ENCODE data around the gene MAFG. TPM values are rescaled to one million over a fixed set of nuclear protein-coding genes. Genes with fewer than 3 reads are reported as not detected.

MAFG gene
- total and polyA plus RNA-seq, 2 of the 13 experiments (the other 11 are each of a cell fraction or from before 2014, with no cell fraction given): 14.5 to 20.0 TPM

DNA sequence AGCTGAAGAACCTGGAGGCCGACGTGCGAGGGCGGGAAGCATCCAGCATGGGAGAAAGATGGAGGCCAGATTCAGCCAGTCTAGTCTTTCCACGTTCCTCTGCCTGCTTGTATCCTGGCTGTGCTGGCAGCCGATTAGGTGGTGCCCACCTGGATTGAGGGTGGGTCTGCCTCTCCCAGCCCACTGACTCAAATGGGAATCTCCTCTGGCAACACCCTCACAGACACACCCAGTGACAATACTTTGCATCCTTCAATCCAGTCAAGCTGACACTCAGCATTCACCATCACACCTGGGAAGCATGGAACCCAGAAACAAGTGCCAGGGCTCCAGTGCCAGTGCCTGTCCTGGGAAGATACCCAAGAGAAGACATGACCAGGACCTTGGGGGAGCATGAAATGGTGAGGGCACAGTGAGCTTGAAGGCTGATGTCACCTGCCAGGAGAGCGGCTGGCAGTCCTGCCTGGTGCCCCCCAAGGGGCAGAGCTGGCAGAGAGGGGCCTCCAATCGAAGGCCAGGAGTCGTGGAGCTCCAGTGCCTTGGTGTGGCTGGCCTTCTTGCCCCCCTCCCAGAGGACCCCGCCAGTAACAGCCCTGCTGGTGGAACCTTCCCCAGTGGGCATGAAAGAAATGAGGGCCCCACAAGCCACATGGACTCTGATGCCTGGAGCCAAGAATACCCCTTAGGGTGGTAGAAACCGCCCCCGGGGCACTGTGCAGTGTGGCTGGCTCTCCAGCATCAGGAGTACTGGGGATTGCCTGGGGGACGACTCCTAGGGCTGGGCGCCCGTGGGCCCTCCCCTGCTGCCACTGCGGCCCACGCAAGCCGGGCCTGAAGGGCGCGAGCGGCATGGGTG is 26.1 kb downstream of the MAFG start (continued):
- TF ChIP-seq, protein P1, sequence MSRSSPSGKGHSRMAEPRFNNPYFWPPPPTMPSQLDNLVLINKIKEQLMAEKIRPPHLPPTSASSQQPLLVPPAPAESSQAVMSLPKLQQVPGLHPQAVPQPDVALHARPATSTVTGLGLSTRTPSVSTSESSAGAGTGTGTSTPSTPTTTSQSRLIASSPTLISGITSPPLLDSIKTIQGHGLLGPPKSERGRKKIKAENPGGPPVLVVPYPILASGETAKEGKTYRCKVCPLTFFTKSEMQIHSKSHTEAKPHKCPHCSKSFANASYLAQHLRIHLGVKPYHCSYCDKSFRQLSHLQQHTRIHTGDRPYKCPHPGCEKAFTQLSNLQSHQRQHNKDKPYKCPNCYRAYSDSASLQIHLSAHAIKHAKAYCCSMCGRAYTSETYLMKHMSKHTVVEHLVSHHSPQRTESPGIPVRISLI (CRISPR knock-in tag; IDR thresholded peaks at IDR 0.05; ENCODE audit: borderline replicate concordance): no peak
- no peak for TF ChIP-seq ZNF496 (CRISPR knock-in tag; IDR thresholded peaks at IDR 0.05; ENCODE audit: insufficient replicate concordance)
- TF ChIP-seq ZNF749 (CRISPR knock-in tag; IDR thresholded peaks at IDR 0.05; ENCODE audit: borderline replicate concordance): no peak
- TF ChIP-seq, protein P2, sequence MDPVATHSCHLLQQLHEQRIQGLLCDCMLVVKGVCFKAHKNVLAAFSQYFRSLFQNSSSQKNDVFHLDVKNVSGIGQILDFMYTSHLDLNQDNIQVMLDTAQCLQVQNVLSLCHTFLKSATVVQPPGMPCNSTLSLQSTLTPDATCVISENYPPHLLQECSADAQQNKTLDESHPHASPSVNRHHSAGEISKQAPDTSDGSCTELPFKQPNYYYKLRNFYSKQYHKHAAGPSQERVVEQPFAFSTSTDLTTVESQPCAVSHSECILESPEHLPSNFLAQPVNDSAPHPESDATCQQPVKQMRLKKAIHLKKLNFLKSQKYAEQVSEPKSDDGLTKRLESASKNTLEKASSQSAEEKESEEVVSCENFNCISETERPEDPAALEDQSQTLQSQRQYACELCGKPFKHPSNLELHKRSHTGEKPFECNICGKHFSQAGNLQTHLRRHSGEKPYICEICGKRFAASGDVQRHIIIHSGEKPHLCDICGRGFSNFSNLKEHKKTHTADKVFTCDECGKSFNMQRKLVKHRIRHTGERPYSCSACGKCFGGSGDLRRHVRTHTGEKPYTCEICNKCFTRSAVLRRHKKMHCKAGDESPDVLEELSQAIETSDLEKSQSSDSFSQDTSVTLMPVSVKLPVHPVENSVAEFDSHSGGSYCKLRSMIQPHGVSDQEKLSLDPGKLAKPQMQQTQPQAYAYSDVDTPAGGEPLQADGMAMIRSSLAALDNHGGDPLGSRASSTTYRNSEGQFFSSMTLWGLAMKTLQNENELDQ (CRISPR knock-in tag; IDR thresholded peaks at IDR 0.05; ENCODE audit: borderline replicate concordance): no peak
- no peak for TF ChIP-seq RAD51 (IDR thresholded peaks at IDR 0.05; ENCODE audit: borderline replicate concordance)
- TF ChIP-seq NFKBIZ (CRISPR knock-in tag; IDR thresholded peaks at IDR 0.05): no peak
- no peak for TF ChIP-seq ERF (CRISPR knock-in tag; IDR thresholded peaks at IDR 0.05)
- TF ChIP-seq STAT5B (CRISPR knock-in tag; IDR thresholded peaks at IDR 0.05): no peak
- no peak for TF ChIP-seq ZNF260 (CRISPR knock-in tag; IDR thresholded peaks at IDR 0.05; ENCODE audit: borderline replicate concordance, low read depth)
- TF ChIP-seq ZNF317 (CRISPR knock-in tag; IDR thresholded peaks at IDR 0.05): no peak
- no peak for TF ChIP-seq RBFOX2 (IDR thresholded peaks at IDR 0.05; ENCODE audit: low read depth, low read length)
- TF ChIP-seq, protein P3, sequence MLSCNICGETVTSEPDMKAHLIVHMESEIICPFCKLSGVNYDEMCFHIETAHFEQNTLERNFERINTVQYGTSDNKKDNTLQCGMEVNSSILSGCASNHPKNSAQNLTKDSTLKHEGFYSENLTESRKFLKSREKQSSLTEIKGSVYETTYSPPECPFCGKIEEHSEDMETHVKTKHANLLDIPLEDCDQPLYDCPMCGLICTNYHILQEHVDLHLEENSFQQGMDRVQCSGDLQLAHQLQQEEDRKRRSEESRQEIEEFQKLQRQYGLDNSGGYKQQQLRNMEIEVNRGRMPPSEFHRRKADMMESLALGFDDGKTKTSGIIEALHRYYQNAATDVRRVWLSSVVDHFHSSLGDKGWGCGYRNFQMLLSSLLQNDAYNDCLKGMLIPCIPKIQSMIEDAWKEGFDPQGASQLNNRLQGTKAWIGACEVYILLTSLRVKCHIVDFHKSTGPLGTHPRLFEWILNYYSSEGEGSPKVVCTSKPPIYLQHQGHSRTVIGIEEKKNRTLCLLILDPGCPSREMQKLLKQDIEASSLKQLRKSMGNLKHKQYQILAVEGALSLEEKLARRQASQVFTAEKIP (CRISPR knock-in tag; IDR thresholded peaks at IDR 0.05; ENCODE audit: borderline replicate concordance): no peak
- no peak for TF ChIP-seq RARG (CRISPR knock-in tag; IDR thresholded peaks at IDR 0.05; ENCODE audit: low read depth)
- TF ChIP-seq PCBP2 (optimal IDR thresholded peaks at IDR 0.05; ENCODE audit: low read depth, low read length, poor library complexity, severe bottlenecking): no peak
- no peak for TF ChIP-seq ZNF10 (CRISPR knock-in tag; IDR thresholded peaks at IDR 0.05; ENCODE audit: borderline replicate concordance, low read depth)
- TF ChIP-seq JARID2 (CRISPR knock-in tag; IDR thresholded peaks at IDR 0.05; ENCODE audit: insufficient replicate concordance): no peak
- no peak for TF ChIP-seq TBP (CRISPR knock-in tag; IDR thresholded peaks at IDR 0.05)
- TF ChIP-seq, protein P4, sequence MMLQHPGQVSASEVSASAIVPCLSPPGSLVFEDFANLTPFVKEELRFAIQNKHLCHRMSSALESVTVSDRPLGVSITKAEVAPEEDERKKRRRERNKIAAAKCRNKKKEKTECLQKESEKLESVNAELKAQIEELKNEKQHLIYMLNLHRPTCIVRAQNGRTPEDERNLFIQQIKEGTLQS (CRISPR knock-in tag; IDR thresholded peaks at IDR 0.05): no peak
- 0 out of 2 replicates have a peak, but pooled peaks have one; percentile 10 for TF ChIP-seq POLR2AphosphoS5 (IDR thresholded peaks at IDR 0.05; ENCODE audit: low read depth, low read length)
- TF ChIP-seq, protein P5, sequence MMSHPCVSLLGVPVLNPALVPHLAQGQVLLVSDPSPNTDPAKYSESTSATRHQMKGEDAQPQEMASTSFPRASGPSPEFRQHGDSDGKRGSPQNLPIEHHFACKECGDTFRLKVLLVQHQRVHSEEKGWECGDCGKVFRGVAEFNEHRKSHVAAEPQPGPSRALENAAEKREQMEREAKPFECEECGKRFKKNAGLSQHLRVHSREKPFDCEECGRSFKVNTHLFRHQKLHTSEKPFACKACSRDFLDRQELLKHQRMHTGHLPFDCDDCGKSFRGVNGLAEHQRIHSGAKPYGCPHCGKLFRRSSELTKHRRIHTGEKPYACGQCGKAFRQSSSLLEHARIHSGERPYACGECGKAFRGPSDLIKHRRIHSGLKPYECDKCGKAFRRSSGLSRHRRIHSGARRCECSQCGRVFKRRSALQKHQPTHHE (CRISPR knock-in tag; IDR thresholded peaks at IDR 0.05; ENCODE audit: borderline replicate concordance): no peak
- no peak for TF ChIP-seq ZNF766 (CRISPR knock-in tag; IDR thresholded peaks at IDR 0.05; ENCODE audit: borderline replicate concordance)
- TF ChIP-seq SAP130 (CRISPR knock-in tag; IDR thresholded peaks at IDR 0.05; ENCODE audit: low read depth): no peak; the same call in 1 of the 2 replicates
- no peak for TF ChIP-seq PHB2 (IDR thresholded peaks at IDR 0.05; ENCODE audit: partially characterized antibody)

Data from HepG2 (cell line).